Common myeloid progenitor, CD34-positive (primary cell): ENCODE measurements around the gene C21orf91.

ENCODE experiments used
- CTCF ChIA-PET: fragments of 350-600 bp; sonication (Branson Sonifier 250); formaldehyde crosslinking; loops from one replicate; lab custom pipeline; 2021; ENCODE audit warnings: antibody characterized with exemption; lab: Charles Lee
- POLR2A ChIA-PET: fragments of 350-600 bp; sonication (Branson Sonifier 250); formaldehyde crosslinking; loops from one replicate; lab custom pipeline; 2021; ENCODE audit warnings: antibody characterized with exemption; lab: Charles Lee
- DNase-seq, 3 donors: peaks; one replicate each; pipeline versions ENCODE4 v3.0.0 to v3.0.0-alpha.2; 2013
- H3K27ac ChIP-seq, 2 experiments: 1 replicate in 1 of 2; 2 replicates in 1 of 2; pipeline ENCODE4 v1.7.0; 2013; ENCODE audit warnings: inconsistent platforms in 2 of 2, low read length in 2 of 2, mild to moderate bottlenecking in 2 of 2, low read depth in 1 of 2, moderate library complexity in 1 of 2; ENCODE audit not compliant: severe bottlenecking in 2 of 2, insufficient read depth in 1 of 2, poor library complexity in 1 of 2
- H3K27me3 ChIP-seq, 5 experiments: replicated peaks in 2 of 5; 1 replicate in 3 of 5; 2 replicates in 2 of 5; pipeline versions ENCODE4 v1.6.1 to v1.7.0; 2013; ENCODE audit warnings: low read length in 4 of 5, mild to moderate bottlenecking in 2 of 5, moderate library complexity in 2 of 5, inconsistent platforms in 1 of 5; ENCODE audit not compliant: insufficient read depth in 5 of 5, control insufficient read depth in 4 of 5
- H3K36me3 ChIP-seq, 4 experiments: 1 replicate in 2 of 4; 2 replicates in 2 of 4; pipeline versions ENCODE4 v1.6.1 to v1.7.0; 2013; ENCODE audit warnings: low read length in 3 of 4, control low read depth in 1 of 4, mild to moderate bottlenecking in 1 of 4; ENCODE audit not compliant: control insufficient read depth in 4 of 4, insufficient read depth in 4 of 4
- H3K4me1 ChIP-seq, 4 experiments: 1 replicate in 3 of 4; 2 replicates in 1 of 4; pipeline versions ENCODE4 v1.6.1 to v1.7.1; 2013; ENCODE audit warnings: low read length in 3 of 4, mild to moderate bottlenecking in 3 of 4, control low read depth in 1 of 4, inconsistent platforms in 1 of 4, moderate library complexity in 1 of 4; ENCODE audit not compliant: control insufficient read depth in 4 of 4, insufficient read depth in 4 of 4; ENCODE audit errors: control extremely low read depth in 1 of 4
- H3K4me3 ChIP-seq, 7 experiments: 1 replicate in 4 of 7; 2 replicates in 3 of 7; pipeline versions ENCODE4 v1.5.1 to v1.7.0; 2013; ENCODE audit warnings: mild to moderate bottlenecking in 7 of 7, low read length in 6 of 7, moderate library complexity in 6 of 7, inconsistent platforms in 2 of 7, low read depth in 2 of 7, control low read depth in 1 of 7; ENCODE audit not compliant: insufficient read depth in 4 of 7, control insufficient read depth in 1 of 7; ENCODE audit errors: extremely low read depth in 1 of 7
- H3K9me3 ChIP-seq, 5 experiments: 1 replicate in 4 of 5; 2 replicates in 1 of 5; pipeline versions ENCODE4 v1.6.1 to v1.7.1; 2013; ENCODE audit warnings: low read length in 4 of 5, mild to moderate bottlenecking in 2 of 5, inconsistent platforms in 1 of 5, low read depth in 1 of 5, moderate library complexity in 1 of 5; ENCODE audit not compliant: control insufficient read depth in 4 of 5, insufficient read depth in 2 of 5; ENCODE audit errors: control extremely low read depth in 1 of 5
- WGBS: methylation state at CpG from one replicate; pipeline ENCODE4 v1.1.5; 2013; ENCODE audit not compliant: insufficient coverage; 5-methylcytosine and 5-hydroxymethylcytosine counted together

The C21orf91 gene

DNA sequence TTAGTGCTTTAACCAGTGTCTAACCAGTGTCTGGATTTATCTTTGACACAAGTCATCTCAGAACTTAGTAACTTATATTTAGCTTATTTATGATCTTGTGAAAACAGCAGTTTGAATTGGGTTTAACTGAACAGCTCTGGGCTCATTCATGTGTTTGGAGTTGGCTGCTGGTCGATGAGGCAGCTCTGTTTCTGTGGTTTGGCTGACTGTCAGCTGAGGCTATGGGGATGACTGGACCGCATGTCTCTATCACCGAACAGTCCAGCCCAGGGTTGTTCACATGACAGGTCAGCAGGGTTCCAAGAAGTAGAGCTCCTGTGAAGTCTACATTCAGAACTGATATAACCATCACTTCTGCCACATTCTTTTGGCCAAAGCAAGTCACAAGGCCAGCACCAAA is 29.1 kb upstream of the C21orf91 start:
- no peak overlapping the region for H3K27ac ChIP-seq
- ChIA-PET CTCF (interaction anchor here (0.6 kb wide), 1 partner anchor 194 kb away, joined by 3 read pairs; no protein-coding TSS in a partner anchor), POLR2A (no interaction called here)
- H3K4me3 ChIP-seq: no peak overlapping the region
- H3K36me3 ChIP-seq: no peaks in the 10 kb centered on the region
- no peak for DNase-seq
- 87% methylated on average over 3 of the region's 3 CpGs for WGBS
- peaks cover 0 to 6% (median 0%) of the 10 kb centered on the region in 5 experiments for H3K9me3 ChIP-seq
- H3K4me1 ChIP-seq: no peaks in the 10 kb centered on the region
- H3K27me3 ChIP-seq: no peaks in the 10 kb centered on the region

DNA sequence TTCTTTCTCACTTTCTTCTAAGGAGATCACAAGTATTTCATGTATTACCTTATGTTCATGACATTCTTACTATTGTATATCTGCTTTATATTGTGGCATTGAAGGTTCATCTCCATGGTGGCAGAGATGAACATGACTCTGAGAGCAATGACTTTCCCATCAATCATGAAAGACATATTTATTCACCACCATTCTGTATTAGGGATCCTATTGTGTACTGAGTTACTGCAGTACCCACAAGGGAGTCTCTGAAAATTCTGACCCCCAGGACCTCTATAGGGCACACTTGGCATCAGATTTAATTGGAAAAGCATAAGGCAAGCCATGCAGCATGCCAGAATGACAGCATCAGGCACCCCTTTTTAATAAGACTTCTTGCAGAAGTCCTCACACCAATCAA is 21.9 kb upstream of the C21orf91 start:
- ChIA-PET CTCF (interaction anchor here (1.6 kb wide), 1 partner anchor 84 kb away, joined by 6 read pairs; no protein-coding TSS in a partner anchor), POLR2A (no interaction called here)
- H3K4me1 ChIP-seq: no peaks in the 10 kb centered on the region

DNA sequence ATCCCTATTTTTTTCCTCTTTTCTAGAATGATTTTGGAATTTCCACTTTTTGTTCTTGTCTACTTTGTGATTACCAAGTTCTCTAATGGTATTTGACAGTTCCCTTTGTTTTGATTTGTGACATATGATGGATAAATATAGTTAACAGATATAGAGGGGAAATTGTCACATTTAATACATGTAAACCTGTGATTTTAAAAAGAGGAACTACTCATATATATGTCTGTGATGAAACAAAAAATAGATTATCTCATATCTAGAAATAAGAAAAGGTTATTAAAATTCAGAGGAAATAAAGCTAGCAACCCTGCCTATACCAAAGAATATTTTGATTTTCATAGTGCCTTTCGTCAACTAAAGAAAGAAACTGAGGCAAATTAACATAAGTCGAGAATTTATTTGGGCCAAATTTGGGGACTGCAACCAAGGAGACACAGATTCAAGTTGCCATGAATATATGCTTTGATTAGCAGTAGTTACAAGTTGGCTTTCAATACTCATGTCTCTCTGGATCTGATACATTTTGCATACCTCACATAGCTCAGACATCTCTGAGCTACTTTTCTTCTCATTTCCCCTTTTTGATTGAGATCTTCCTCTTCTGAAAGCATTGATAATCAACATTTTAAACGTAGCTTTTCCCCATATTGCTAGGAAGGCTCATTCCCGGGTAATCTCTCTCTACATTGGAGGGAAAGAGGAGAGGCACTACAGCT is 15.6 kb upstream of the C21orf91 start:
- no peaks in the 10 kb centered on the region for H3K9me3 ChIP-seq
- ChIA-PET CTCF (interaction anchor here (0.8 to 1.6 kb wide), 3 partner anchors 12 to 90 kb away, joined by 3 to 6 read pairs (median 3); no protein-coding TSS in a partner anchor), POLR2A (no interaction called here)
- WGBS: 100% methylated on average over 3 of the region's 4 CpGs
- H3K4me3 ChIP-seq: no peak overlapping the region
- no peaks in the 10 kb centered on the region for H3K27me3 ChIP-seq
- H3K4me1 ChIP-seq: peaks cover 0 to 2% (median 0%) of the 10 kb centered on the region in 4 experiments
- no peak for DNase-seq
- H3K27ac ChIP-seq: no peak overlapping the region
- H3K36me3 ChIP-seq: no peaks in the 10 kb centered on the region

More for the DNA sequence above, 21.9 kb upstream of the C21orf91 start:
- Histone ChIP-seq H3K27me3 (no peaks in the 10 kb centered on the region), H3K4me3 (no peak overlapping the region), H3K27ac (no peak overlapping the region), H3K36me3 (no peaks in the 10 kb centered on the region), H3K9me3 (no peaks in the 10 kb centered on the region)
- DNase-seq: no peak

DNA sequence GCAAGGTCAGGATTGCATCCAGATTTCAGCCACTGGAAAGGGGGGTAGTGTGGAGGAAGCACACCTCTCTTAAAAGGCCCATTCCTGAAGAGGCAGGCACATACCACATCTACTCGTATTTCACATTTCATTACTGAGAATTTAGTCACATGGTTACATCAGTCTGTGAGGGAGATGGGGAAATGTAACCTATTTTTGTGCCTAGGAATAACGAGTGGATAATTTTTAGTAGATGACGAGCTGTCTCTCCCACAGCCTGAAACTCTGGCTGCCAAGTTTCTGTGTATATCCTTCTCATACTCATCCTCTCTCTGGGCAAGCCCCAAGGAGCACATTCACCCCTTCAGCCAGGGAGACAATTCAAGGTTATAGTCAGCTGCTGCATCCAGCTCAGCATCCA is 10.3 kb upstream of the C21orf91 start:
- Histone ChIP-seq H3K4me3 (no peak overlapping the region), H3K27me3 (no peaks in the 10 kb centered on the region), H3K27ac (no peak overlapping the region), H3K36me3 (no peaks in the 10 kb centered on the region), H3K4me1 (no peaks in the 10 kb centered on the region), H3K9me3 (no peaks in the 10 kb centered on the region)
- WGBS: 100% methylated on average over 1 of the region's 3 CpGs
- ChIA-PET POLR2A (no interaction called here), CTCF (interaction anchor here (0.6 to 1.3 kb wide), 3 partner anchors 8 to 152 kb away, joined by 3 read pairs; no protein-coding TSS in a partner anchor)
- no peak for DNase-seq

DNA sequence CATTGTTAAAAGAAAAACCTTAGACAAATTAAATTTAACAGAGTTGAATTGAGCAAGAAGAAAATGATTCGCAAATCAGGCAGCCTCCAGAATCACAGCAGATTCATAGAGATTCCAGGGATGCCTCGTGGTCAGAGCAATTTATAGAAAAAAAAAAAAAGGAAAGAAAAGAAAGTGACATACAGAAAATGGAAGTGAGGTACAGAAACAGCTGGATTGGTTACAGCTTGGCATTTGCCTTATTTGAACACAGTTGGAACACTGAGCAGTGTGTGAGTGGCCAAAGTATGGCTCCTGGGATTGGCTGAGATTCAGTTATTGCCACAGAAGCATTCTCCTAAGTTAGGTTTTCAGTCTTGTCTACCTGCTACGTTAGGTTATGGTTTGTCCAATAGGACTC is 9.1 kb upstream of the C21orf91 start:
- 90% methylated on average over 2 of the region's 3 CpGs for WGBS

DNA sequence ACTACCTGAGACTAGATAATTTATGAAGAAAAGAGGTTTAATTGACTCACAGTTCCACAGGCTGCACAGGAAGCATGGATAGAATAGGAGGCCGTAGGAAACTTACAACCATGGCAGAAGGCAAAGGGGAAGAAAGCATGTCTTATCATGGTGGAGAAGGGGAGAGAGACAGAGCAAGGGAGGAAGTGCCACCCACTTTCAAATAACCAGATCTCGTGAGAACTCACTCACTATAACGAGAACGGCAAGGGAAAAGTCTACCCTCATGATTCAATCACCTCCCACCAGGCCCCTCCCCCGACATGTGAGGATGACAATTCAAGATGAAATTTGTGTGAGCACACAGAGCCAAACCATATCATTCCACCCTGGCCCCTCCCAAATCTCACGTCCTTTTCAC is 4.7 kb upstream of the C21orf91 start:
- H3K27me3 ChIP-seq: no peaks in the 10 kb centered on the region
- no peaks in the 10 kb centered on the region for H3K36me3 ChIP-seq
- H3K4me1 ChIP-seq: peaks cover 6 to 14% (median 11%) of the 10 kb centered on the region in 4 experiments
- H3K27ac ChIP-seq: no peak overlapping the region
- WGBS: 73% methylated on average over 2 of the region's 6 CpGs
- DNase-seq: no peak
- H3K9me3 ChIP-seq: peaks cover 0 to 3% (median 0%) of the 10 kb centered on the region in 5 experiments
- no peak overlapping the region for H3K4me3 ChIP-seq
- CTCF ChIA-PET: no interaction called here
- POLR2A ChIA-PET: no interaction called here

More for the DNA sequence above, 9.1 kb upstream of the C21orf91 start:
- CTCF ChIA-PET: no interaction called here
- Histone ChIP-seq H3K36me3 (no peaks in the 10 kb centered on the region), H3K27ac (no peak overlapping the region), H3K27me3 (no peaks in the 10 kb centered on the region), H3K4me1 (no peaks in the 10 kb centered on the region), H3K9me3 (peaks cover 0 to 3% (median 0%) of the 10 kb centered on the region in 5 experiments), H3K4me3 (no peak overlapping the region)
- POLR2A ChIA-PET: no interaction called here
- DNase-seq: no peak

DNA sequence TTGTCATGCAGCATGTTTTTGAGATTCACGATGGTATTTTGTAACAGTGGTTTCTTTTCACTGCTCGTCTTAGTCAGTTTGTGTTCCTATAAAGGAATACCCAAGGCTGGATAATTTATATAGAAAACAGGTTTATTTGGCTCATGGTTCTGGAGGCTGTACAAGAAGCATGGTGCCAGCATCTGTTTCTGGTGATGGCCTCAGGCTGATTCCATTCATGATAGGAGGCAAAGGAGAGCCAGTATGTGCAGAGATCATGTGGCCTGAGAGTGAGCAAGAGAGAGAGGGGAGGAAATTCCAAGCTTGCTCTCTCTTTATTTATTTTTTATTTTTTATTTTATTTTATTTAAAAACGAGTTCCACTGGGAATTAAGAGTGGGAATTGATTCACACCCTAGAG is 2.0 kb upstream of the C21orf91 start:
- POLR2A ChIA-PET: no interaction called here

More for the DNA sequence above, 2.0 kb upstream of the C21orf91 start:
- CTCF ChIA-PET: interaction anchor here (1.4 to 1.7 kb wide), 4 partner anchors 9 to 139 kb away, joined by 3 to 6 read pairs (median 6); no protein-coding TSS in a partner anchor
- peaks cover 0 to 3% (median 0%) of the 10 kb centered on the region in 5 experiments for H3K9me3 ChIP-seq
- H3K27ac ChIP-seq: no peak overlapping the region
- peaks cover 0 to 6% (median 2%) of the 10 kb centered on the region in 4 experiments for H3K36me3 ChIP-seq
- H3K4me3 ChIP-seq: no peak overlapping the region
- H3K4me1 ChIP-seq: peaks cover 11 to 37% (median 23%) of the 10 kb centered on the region in 4 experiments
- 94% methylated on average over 2 of the region's 3 CpGs for WGBS
- DNase-seq: no peak
- H3K27me3 ChIP-seq: no peaks in the 10 kb centered on the region
